Astrocyte (in vitro differentiated cells and primary cell): ENCODE data around the gene NAGLU.

Source experiments
- CTCF ChIP-seq: IDR thresholded peaks from 2 replicates; pipeline ENCODE4 v1.5.1; 2011; ENCODE audit warnings: low read depth, mild to moderate bottlenecking, inconsistent platforms, low read length, moderate library complexity; ENCODE audit not compliant: insufficient read depth
- EZH2 ChIP-seq: IDR thresholded peaks from 2 replicates; pipeline ENCODE4 v1.6.1; 2012; ENCODE audit warnings: mild to moderate bottlenecking, low read length, inconsistent platforms; ENCODE audit not compliant: insufficient read depth

GRCh38 chr17:42535155-42536047 lies 640 bp upstream of the NAGLU start:
- TF ChIP-seq CTCF, result no peak
- TF ChIP-seq EZH2, result no peak
